HTR-8/SVneo (cell line): ENCODE measurements around the gene SCG3.
A peak's percentile ranks its signal among the peaks of the same experiment; 100 is the strongest.
"Not testable (repeated sequence)": the region's sequence is repeated elsewhere in the genome, so short reads cannot be mapped to it uniquely, and the experiment has no call there.

Experiments used
- DNase-seq: peaks from one replicate; pipeline ENCODE4 v3.0.0; 2011; ENCODE audit warnings: low spot score, mixed read lengths; ENCODE audit not compliant: insufficient read length
- FAIRE-seq: peaks from 2 replicates; lab custom pipeline; 2011; peaks lifted over from hg19 to GRCh38; lab: Jason Lieb, UNC

Gene SCG3

GRCh38 chr15:51681303-51681963 lies at the start of gene SCG3:
Gene SCG3 (plus strand): TSS chr15:51681503. CDS start chr15:51681756, 253 bp downstream.
- FAIRE-seq, result no peak

GRCh38 chr15:51634591-51635198 lies 46.6 kb upstream of the SCG3 start:
- FAIRE-seq, result no peak

More at GRCh38 chr15:51681303-51681963, at the start of gene SCG3:
- peak; percentile 56 for DNase-seq

GRCh38 chr15:51641490-51642130 lies 39.7 kb upstream of the SCG3 start:
- DNase-seq (no peak), FAIRE-seq (no peak)

More at GRCh38 chr15:51634591-51635198, 46.6 kb upstream of the SCG3 start:
- no peak for DNase-seq

- no peak for DNase-seq
- FAIRE-seq, result no peak
Measured at GRCh38 chr15:51642696-51643095, 38.6 kb upstream of the SCG3 start.

- no peak for DNase-seq
Measured at GRCh38 chr15:51647128-51647562, 34.2 kb upstream of the SCG3 start.

GRCh38 chr15:51648101-51648500 lies 33.2 kb upstream of the SCG3 start:
- DNase-seq, FAIRE-seq: not testable (repeated sequence)

More at GRCh38 chr15:51647128-51647562, 34.2 kb upstream of the SCG3 start:
- no peak for FAIRE-seq

GRCh38 chr15:51648643-51649042 lies 32.7 kb upstream of the SCG3 start:
- not testable (repeated sequence) for DNase-seq, FAIRE-seq

- DNase-seq (peak; percentile 44), FAIRE-seq (no peak)
Measured at GRCh38 chr15:51649659-51650521, 31.4 kb upstream of the SCG3 start.

GRCh38 chr15:51652084-51652668 lies 29.1 kb upstream of the SCG3 start:
- DNase-seq (no peak), FAIRE-seq (no peak)

GRCh38 chr15:51655401-51656057 lies 25.8 kb upstream of the SCG3 start:
- not testable (repeated sequence) for FAIRE-seq, DNase-seq

- FAIRE-seq (no peak), DNase-seq (no peak)
Measured at GRCh38 chr15:51658664-51659063, 22.6 kb upstream of the SCG3 start.

- no peak for DNase-seq
- no peak for FAIRE-seq
Measured at GRCh38 chr15:51661072-51661471, 20.2 kb upstream of the SCG3 start.

- FAIRE-seq, result no peak
- no peak for DNase-seq
Measured at GRCh38 chr15:51667478-51667877, 13.8 kb upstream of the SCG3 start.

- FAIRE-seq (no peak), DNase-seq (no peak)
Measured at GRCh38 chr15:51668446-51668845, 12.9 kb upstream of the SCG3 start.

GRCh38 chr15:51669381-51669780 lies 11.9 kb upstream of the SCG3 start:
- no peak for DNase-seq
- no peak for FAIRE-seq

- FAIRE-seq (no peak), DNase-seq (no peak)
Measured at GRCh38 chr15:51672155-51672687, 9.1 kb upstream of the SCG3 start.

- FAIRE-seq (no peak), DNase-seq (no peak)
Measured at GRCh38 chr15:51672913-51673857, 8.1 kb upstream of the SCG3 start.

GRCh38 chr15:51675234-51675633 lies 6.1 kb upstream of the SCG3 start:
- no peak for FAIRE-seq

More at GRCh38 chr15:51675234-51675633, 6.1 kb upstream of the SCG3 start:
- DNase-seq, result no peak
